IPS DF 4.7 (cell line): ENCODE data around the gene ZNF787.

ENCODE experiments used
- DNase-seq: peaks from one replicate; pipeline ENCODE4 v3.0.0-alpha.2; 2013; ENCODE audit warnings: low spot score; ENCODE audit errors: extremely low read depth

Gene ZNF787

DNA sequence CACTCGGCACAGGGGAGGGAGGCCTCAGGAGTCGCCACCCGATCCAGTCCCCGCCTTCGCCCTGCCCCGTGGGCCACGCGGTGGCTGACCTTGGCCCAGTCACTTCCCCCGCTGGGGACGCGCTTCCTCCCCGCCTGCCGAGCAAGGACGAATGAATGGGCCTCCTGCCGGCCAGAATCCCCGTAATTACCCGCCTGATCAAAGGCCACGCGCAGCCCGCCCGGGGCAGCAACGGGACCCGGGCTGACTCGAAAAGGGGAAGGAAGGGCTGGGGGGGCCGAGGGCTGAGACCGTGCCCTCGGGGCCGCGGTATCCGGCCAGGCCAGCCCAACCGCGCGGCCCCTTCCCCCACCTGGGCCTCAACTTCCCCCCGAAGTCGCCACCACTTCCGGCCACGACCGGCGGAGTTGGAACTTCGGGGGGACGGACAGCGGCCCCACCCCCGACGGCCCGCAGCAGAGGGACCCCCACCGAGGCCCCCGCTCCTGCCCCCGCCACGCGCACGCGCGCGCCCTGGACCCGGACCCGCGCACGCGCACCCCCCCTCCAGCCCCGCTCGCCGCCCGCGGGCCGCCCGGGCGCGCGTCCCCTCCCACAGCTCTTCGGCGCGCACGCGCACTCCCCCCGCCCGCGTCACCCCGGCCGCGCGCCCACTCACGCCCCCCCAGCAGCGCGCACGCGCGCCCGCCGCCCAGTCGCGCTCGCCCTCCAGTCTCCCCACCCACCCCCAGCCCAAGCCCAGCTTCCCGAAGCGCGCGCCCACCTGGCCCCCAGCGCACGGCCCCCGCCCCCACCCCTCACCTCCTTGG is 520 bp downstream of the ZNF787 start:
- no peak for DNase-seq

DNA sequence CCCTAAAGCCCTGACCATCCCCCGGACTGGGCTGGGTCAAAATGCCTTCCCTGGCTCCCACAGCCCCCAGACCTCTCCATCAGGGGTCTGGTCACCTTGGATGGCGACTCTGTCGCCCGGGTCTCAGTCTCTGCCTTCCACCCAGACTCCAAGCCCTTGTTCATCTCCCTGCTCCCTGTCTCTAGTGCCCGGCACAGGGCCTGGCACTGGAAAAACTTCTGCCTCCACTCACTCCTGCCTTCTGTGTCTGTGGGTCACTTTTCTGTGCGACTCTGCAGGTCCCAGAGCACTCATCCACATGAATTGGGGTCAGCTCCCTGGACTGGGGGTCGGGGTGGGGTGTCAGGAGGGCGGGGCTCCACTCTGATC is 1.1 kb downstream of the ZNF787 start:
- no peak for DNase-seq

GRCh38 chr19:56119582-56119978 is 1.5 kb downstream of the ZNF787 start:
- DNase-seq, result no peak

DNA sequence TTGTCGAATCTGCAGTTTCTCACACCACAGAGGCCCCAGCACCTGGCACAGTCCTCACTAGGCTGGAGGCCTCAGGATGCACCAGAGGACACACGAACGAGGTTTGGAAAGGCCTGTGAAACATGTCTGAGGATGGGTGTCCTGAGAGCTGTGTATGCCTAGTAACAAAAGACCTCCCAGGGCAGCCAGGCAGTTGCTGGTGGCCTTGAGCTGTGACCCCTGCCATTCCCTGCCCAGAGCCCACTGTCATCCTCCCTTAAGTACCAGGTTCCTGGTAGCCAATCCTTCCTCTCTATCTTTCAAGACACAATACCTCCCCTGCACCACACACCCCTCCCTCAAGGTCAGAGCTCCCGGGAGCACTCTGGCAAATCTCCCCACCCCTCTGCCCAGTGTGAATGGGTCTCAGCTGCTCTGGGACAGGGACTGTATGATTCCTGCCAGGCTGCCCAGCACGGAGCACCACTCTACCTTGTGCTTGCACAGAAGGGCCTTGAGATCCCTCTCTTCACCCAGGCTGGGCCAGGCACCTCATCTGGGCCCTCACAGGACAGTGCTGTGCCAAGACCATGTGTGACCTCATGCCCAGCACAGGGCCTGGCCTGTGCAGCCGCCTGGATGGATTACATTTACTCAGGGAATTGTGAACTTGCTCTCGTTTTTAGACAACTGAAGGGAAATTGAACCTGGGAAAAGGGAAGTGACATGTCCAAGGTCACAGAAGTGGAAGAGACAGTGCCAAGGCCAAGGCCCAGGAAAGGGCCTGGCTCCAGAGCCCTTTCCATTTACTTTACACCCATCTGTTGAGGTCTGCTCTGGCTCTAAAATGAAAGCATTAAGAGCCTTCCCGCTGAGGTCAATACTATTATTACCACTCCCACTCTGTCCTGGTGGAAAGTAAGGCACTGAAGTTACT is 2.2 kb downstream of the ZNF787 start:
- DNase-seq, result no peak

DNA sequence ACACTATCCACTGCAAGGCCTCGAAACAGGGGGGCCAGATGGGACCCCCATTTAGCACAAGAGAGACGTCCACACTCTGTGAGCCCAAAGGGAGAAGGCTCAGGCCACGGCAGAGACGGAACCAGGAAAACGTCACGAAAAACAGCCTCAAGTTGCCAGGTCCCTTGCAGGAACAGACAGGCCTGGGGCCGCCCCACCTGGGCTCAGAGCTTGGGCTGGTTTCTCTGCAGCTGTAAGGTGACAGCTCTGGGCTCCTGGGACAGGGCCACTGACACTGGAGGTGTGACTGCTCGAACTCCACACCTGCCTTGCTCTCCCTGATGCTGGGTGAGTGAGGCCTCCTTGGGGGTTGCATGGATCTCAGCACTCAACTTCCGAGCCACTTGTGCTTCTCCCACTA is 3.2 kb downstream of the ZNF787 start:
- DNase-seq, result no peak

DNA sequence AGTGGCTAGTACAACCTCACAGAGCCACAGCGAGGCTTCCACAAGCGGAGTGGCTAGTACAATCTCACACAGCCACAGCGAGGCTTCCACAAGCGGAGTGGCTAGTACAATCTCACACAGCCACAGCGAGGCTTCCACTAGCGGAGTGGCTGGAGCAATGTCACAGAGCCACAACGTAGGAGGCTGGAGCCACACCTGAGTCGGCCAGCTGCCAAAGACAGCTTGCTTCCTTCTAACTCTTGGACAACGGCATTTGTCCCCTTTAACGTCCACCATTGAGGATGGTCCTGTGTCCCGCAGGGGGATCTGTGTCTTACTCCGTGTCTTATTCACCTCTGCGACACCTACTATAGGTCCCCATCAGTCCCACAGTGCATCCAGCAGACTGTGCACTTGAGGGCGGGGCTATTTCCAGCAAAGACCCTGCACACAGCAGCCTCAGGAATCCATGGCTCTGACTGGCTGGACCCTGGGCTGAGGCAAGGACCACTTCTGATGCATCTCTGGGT is 3.7 kb downstream of the ZNF787 start:
- DNase-seq, result no peak

DNA sequence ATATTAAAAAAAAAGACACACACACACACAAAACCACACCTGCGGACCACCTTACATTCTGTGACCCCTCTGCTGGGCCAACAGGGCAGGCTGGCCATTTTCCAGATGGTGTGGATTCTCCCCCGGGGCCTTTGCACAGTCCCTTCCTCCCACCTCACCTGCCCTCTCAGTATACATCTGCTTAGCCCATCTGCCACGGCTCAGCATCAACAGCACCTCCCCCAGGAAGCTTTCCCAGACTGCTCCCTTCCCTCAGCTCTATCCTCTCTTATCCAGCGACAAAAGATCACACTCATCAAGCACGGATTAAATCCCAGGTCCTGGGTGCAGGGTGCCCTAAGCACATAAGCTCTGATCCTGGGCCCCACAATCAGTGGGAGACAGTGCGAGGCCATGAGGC is 4.5 kb downstream of the ZNF787 start:
- DNase-seq, result no peak

- DNase-seq, result no peak
Observed at GRCh38 chr19:56115490-56115889, 5.6 kb downstream of the ZNF787 start.

DNA sequence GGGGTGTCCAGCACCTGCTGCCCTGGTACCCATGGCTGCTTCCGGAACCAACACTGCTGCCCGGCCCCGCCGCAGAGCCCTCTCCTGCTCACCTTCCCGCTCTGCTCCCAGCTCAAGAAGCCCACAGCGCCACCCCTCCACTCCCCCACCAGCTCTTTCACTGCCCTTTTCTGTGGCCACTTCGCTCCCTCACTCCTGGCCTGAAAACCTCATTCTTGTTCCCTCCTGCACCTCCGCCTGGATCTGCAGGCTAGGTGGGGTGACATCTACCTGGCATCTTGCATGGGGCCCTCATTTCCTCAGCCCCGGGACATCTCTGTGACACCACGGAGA is 6.4 kb downstream of the ZNF787 start:
- DNase-seq, result no peak

- DNase-seq, result no peak
Observed at GRCh38 chr19:56114051-56114777, 6.9 kb downstream of the ZNF787 start.

DNA sequence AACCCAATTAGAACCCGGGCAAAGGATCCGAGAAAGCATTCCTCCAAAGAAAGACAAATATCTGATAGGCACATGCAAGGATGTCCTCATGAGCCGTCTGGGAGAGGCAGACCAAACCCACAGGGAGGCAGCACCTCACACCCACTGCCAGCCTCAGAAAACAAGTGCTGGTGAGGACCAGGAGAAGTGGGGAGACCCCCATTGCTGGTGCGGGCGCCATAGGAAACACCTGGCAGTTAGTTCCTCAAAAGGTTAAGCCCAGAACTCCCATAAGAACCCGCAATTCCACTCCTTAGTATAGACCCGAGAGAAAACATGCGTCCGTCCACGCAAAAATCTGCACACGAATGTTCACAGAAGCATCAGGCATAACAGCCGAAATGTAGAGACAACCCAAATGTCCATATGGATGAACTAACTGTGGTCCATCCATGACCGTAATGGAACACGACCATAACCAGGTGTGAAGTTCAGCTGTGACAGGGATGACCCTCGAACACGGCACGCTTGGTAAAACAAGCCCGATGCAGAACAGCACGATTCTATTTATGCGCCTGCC is 7.9 kb downstream of the ZNF787 start:
- no peak for DNase-seq

DNA sequence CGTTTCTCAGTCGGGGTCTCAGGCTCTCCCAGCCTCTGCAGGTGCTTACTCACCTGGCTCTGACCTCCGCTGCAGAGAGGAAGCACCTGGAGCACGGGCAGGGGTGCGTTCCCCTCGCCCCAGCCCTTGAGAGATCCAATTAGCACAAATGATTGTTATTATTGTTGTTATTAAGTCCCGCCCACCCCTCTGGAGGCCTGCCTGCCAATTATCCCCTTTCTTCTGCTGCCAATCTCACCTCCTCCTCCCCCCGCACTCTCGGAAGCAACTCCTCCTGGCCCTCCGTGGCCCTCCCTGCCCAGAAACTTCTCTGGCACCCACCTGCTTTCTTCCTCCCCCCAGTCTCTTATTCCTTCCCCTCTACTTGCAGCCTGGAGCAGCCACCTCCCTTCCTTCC is 8.8 kb downstream of the ZNF787 start:
- DNase-seq, result no peak

GRCh38 chr19:56111601-56112312 is 9.3 kb downstream of the ZNF787 start:
- no peak for DNase-seq

- no peak for DNase-seq
Observed at GRCh38 chr19:56110515-56111448, 10.3 kb downstream of the ZNF787 start.

GRCh38 chr19:56109226-56109625 is 11.9 kb downstream of the ZNF787 start:
- DNase-seq, result no peak

DNA sequence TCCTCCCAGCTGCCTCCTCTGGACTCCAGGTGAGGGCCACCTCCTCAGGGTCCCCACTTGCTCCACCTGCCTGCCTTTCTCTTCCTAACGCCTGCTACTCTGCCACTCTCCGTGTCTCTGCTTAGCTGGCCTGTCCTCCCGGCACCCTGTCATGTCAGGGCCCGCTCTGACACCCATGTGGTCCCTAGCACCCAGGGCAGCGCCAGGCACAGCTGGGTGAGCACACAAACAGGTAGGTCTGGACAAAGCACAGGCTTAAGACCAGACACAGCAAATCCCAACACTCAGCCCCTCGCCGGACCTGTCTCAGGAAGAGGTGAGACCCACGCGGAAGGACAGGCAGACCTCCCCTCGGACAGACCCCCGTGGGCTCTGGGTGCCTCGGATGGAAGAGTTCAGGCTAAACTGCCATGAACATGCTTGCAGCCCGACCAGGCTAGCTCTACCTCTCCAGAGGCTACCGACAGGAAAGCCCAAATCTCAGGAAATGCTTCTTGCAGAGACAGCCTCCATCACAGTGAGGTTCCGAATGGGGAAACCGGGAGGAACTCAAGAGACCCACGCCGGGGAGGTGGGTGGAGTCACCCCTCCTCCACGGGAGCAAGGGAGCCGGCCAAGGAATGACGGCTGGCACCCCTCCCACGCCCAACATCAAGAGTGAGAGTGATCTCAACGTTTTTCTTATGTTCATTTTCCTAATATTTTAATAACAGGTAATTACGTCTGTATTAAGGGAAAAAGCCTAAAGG is 12.5 kb downstream of the ZNF787 start:
- no peak for DNase-seq

DNA sequence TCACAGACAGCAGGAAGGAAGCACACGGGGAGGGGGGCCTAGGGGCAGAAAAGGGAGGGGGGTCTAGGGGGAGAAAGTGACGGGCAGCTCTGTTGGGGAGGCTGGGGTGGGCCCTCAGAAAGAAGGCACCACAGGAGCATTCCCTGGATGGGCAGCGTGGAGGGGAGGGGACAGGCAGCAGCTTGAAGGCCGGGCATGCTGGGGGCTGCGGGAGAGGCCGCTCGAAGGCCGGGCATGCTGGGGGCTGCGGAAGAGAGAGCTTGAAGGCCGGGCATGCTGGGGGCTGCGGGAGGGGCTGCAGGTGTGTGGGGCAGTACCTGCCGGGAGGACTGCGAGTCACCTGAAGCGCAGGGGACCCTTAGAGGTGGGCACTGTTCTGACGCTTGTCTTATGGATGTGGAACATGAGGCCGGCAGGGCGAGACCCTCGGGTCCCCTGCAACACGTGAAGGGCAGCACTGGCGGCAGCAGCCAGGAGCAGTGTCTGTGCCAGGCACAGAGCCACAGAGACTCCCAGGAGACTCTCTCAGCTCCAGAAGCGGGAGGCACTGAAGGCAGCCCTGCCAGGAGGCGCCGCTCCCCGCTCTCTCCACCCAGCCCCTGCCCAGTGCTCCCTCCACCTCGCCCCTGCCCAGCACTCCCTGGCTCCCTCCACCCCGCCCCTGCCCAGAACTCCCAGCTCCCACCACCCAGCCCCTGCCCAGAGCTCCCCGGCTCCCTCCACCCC is 13.3 kb downstream of the ZNF787 start:
- DNase-seq, result no peak

GRCh38 chr19:56106993-56107392 is 14.1 kb downstream of the ZNF787 start:
- no peak for DNase-seq
